Tibial artery (tissue), 4 donors: ENCODE data around the gene PARD6A.
"Not testable (repeated sequence)": the region's sequence is repeated elsewhere in the genome, so short reads cannot be mapped to it uniquely, and the experiment has no call there.

Source experiments
- DNase-seq, 2 donors: peaks; one replicate each; pipeline ENCODE4 v3.0.0-alpha.2; 2019
- H3K27ac ChIP-seq, 2 donors: fragments of 200-600 bp; sonication (generic) in 1 of 2; 1 replicate in 1 of 2; 2 replicates in 1 of 2; pipeline ENCODE4 v1.5.1; 2018 to 2019; ENCODE audit warnings: mild to moderate bottlenecking in 1 of 2
- H3K27me3 ChIP-seq, 2 donors: fragments of 200-600 bp; sonication (generic) in 1 of 2; one replicate each; pipeline versions ENCODE4 v1.5.1 to v1.6.0; 2016 to 2019
- H3K36me3 ChIP-seq, 3 donors: fragments of 200-600 bp; sonication (generic) in 2 of 3; one replicate each; pipeline ENCODE4 v1.5.1; 2016 to 2019; ENCODE audit warnings: mild to moderate bottlenecking in 2 of 3
- H3K4me1 ChIP-seq, 4 donors: fragments of 200-600 bp; sonication (generic) in 2 of 4; 1 replicate in 3 of 4; 2 replicates in 1 of 4; pipeline ENCODE4 v1.5.1; 2016 to 2019
- H3K4me3 ChIP-seq, 2 donors: fragments of 200-600 bp; sonication (generic) in 1 of 2; 1 replicate in 1 of 2; 2 replicates in 1 of 2; pipeline ENCODE4 v1.5.1; 2018 to 2019; ENCODE audit warnings: mild to moderate bottlenecking in 2 of 2
- H3K9me3 ChIP-seq, 3 donors: fragments of 200-600 bp; sonication (generic) in 1 of 3; one replicate each; pipeline ENCODE4 v1.5.1; 2016 to 2019
- CTCF ChIP-seq, 2 experiments: fragments of 200-600 bp in 1 of 2; fragments of 450-650 bp in 1 of 2; IDR thresholded peaks; one replicate each; pipeline ENCODE4 v1.5.1; 2017 to 2019; ENCODE audit warnings: antibody characterized with exemption in 2 of 2, mild to moderate bottlenecking in 1 of 2, moderate library complexity in 1 of 2
- intact Hi-C: fragments of 100-400 bp; cut with DNase I; formaldehyde crosslinking; loops from one replicate; pipeline ENCODE4 v1.15.0; 2023; ENCODE audit warnings: low total_unique reads

Gene PARD6A

GRCh38 chr16:67685388-67686112, 24.8 kb downstream of the PARD6A start:
- H3K36me3 ChIP-seq: peaks cover 4 to 38% (median 12%) of the 10 kb centered on the region in 3 donors
- H3K4me1 ChIP-seq: no peaks in the 10 kb centered on the region
- H3K4me3 ChIP-seq: no peak overlapping the region
- no peak for TF ChIP-seq CTCF (IDR thresholded peaks at IDR 0.05)
- H3K9me3 ChIP-seq: no peaks in the 10 kb centered on the region
- H3K27me3 ChIP-seq: no peaks in the 10 kb centered on the region
- H3K27ac ChIP-seq: no peak overlapping the region
- DNase-seq: no peak
- intact Hi-C loops: no loop called here

- H3K27me3 ChIP-seq, H3K4me3 ChIP-seq, H3K9me3 ChIP-seq, intact Hi-C loops, H3K4me1 ChIP-seq, H3K27ac ChIP-seq, DNase-seq: not testable (repeated sequence)
- peaks cover 0 to 10% (median 0%) of the 10 kb centered on the region in 3 donors for H3K36me3 ChIP-seq
Measured at GRCh38 chr16:67693517-67694285, 32.9 kb downstream of the PARD6A start.

- H3K36me3 ChIP-seq: peaks cover 0 to 10% (median 0%) of the 10 kb centered on the region in 3 donors
- intact Hi-C loops: no loop called here
- no peak for TF ChIP-seq CTCF (IDR thresholded peaks at IDR 0.05)
Measured at GRCh38 chr16:67694611-67695010, 33.9 kb downstream of the PARD6A start.

DNA sequence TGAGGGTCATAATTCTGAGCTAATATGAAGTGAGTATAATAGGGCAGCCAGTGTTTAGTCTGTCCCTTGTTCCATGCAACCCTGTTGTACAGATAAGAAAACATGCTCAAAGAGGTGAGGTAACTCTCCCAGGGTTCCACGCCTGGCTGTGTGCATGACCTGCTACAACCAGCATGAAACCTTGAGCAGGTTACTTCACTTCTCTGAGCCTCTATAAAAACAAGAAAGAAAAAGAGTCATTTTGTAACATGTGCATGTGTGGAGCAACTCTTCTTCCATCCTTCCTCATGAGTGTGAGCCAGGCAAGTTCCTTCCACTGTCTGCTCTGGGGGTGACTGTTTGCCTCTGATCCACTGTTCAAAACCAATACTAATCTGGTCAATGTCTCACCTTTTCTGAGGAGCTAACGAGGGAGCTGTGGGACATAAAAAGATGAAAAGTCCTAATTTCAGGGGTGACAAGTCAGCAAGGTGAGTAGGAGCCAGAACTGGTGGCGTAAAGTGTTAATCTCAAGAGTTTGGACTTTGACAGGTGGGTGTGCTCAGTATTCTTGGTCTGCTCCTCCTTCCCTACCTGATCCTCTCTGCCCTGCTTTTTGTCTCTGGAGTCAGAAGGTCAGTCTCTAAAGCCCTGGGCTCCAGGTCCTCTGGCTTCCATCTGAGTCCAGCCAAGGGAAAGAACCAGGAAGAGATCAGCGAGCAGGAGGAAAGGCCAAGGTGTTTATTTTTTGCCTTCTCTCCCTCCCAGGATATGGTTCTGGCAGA, 36.8 kb downstream of the PARD6A start:
- Histone ChIP-seq H3K4me1 (no peaks in the 10 kb centered on the region), H3K4me3 (no peak overlapping the region), H3K36me3 (peaks cover 0 to 10% (median 0%) of the 10 kb centered on the region in 3 donors), H3K27me3 (no peaks in the 10 kb centered on the region), H3K9me3 (no peaks in the 10 kb centered on the region), H3K27ac (no peak overlapping the region)
- intact Hi-C loops: no loop called here
- no peak for TF ChIP-seq CTCF (IDR thresholded peaks at IDR 0.05)
- no peak for DNase-seq

More at GRCh38 chr16:67694611-67695010, 33.9 kb downstream of the PARD6A start:
- Histone ChIP-seq H3K9me3 (no peaks in the 10 kb centered on the region), H3K27ac (no peak overlapping the region), H3K4me1 (no peaks in the 10 kb centered on the region), H3K27me3 (no peaks in the 10 kb centered on the region), H3K4me3 (no peak overlapping the region)
- DNase-seq: no peak

DNA sequence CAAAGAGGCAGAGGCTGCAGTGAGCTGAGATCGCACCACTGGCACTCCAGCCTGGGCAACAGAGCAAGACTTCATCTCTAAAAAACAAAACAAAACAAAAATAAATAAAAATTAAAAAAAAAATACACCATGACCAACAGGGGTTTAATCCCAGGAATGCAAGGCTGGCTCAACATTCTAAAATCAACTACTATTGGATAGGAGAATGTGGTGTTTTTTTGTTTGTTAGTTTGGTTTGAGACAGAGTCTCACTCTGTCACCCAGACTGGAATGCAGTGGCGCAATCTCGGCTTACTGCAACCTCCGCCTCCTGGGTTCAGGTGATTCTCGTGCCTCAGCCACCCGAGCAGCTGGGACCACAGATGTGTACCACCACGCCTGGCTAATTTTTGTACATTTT, 38.5 kb downstream of the PARD6A start:
- peaks cover 0 to 10% (median 0%) of the 10 kb centered on the region in 3 donors for H3K36me3 ChIP-seq
- H3K27ac ChIP-seq: no peak overlapping the region
- no peaks in the 10 kb centered on the region for H3K27me3 ChIP-seq
- H3K9me3 ChIP-seq: no peaks in the 10 kb centered on the region
- H3K4me1 ChIP-seq: no peaks in the 10 kb centered on the region
- no peak for DNase-seq
- no peak for TF ChIP-seq CTCF (IDR thresholded peaks at IDR 0.05)
- H3K4me3 ChIP-seq: no peak overlapping the region
- intact Hi-C loops: no loop called here
